Esophagus squamous epithelium (tissue), 5 donors: ENCODE measurements around the gene YAF2. TPM values are rescaled to one million over a fixed set of nuclear protein-coding genes. Genes with fewer than 3 reads are reported as not detected.

Experiments used
- DNase-seq: peaks from one replicate; lab custom pipeline; 2025; lab: John Stamatoyannopoulos, UW
- H3K27ac ChIP-seq, 4 donors: fragments of 200-600 bp; sonication (generic); one replicate each; pipeline ENCODE4 v1.5.1; 2016 to 2019; ENCODE audit warnings: mild to moderate bottlenecking in 1 of 4
- H3K27me3 ChIP-seq, 4 donors: fragments of 200-600 bp; sonication (generic); 1 replicate in 3 of 4; 2 replicates in 1 of 4; pipeline versions ENCODE4 v1.5.1 to v1.6.0; 2017 to 2021; ENCODE audit warnings: antibody characterized with exemption in 1 of 4
- H3K36me3 ChIP-seq, 3 donors: fragments of 200-600 bp; sonication (generic); one replicate each; pipeline ENCODE4 v1.5.1; 2016 to 2019
- H3K4me1 ChIP-seq, 3 donors: fragments of 200-600 bp; sonication (generic); one replicate each; pipeline ENCODE4 v1.5.1; 2017 to 2019
- H3K4me3 ChIP-seq, 4 donors: fragments of 200-600 bp; sonication (generic); 1 replicate in 3 of 4; 2 replicates in 1 of 4; pipeline ENCODE4 v1.5.1; 2016 to 2019; ENCODE audit warnings: mild to moderate bottlenecking in 2 of 4, moderate library complexity in 1 of 4
- H3K9me3 ChIP-seq, 3 donors: fragments of 200-600 bp; sonication (generic); one replicate each; pipeline ENCODE4 v1.5.1; 2016 to 2019
- CTCF ChIP-seq, 6 experiments: fragments of 450-650 bp in 4 of 6; fragments of 200-600 bp in 2 of 6; sonication (generic) in 2 of 6; IDR thresholded peaks; one replicate each; pipeline ENCODE4 v1.5.1; 2016 to 2019; ENCODE audit warnings: antibody characterized with exemption in 6 of 6, mild to moderate bottlenecking in 4 of 6, moderate library complexity in 4 of 6
- POLR2A ChIP-seq, 4 donors: fragments of 450-650 bp; IDR thresholded peaks; one replicate each; pipeline ENCODE4 v1.6.1; 2017; ENCODE audit warnings: antibody characterized with exemption in 4 of 4, mild to moderate bottlenecking in 4 of 4, moderate library complexity in 3 of 4
- WGBS, 2 donors: methylation state at CpG; one replicate each; pipeline ENCODE4 v1.1.5; 2018; 5-methylcytosine and 5-hydroxymethylcytosine counted together
- intact Hi-C: fragments of 100-400 bp; cut with DNase I; formaldehyde crosslinking; loops from one replicate; pipeline ENCODE4 v1.15.0; 2022
- total RNA-seq, 4 donors: library from RNA; depleted of rRNA; stranded (reverse); fragments of >200 nt; gene quantifications; one replicate each; pipeline ENCODE4 v1.1.0, GENCODE V29; 2016
- donor health status: DM: yes; HTN: yes; CAD: no.

Gene YAF2
- total RNA-seq, 4 donors from 2014 or later = 4.9 to 25.2 (median 12.4) TPM

GRCh38 chr12:42187799-42188198 lies 50.2 kb downstream of the YAF2 start:
- TF ChIP-seq CTCF (IDR thresholded peaks at IDR 0.05) (no peak), POLR2A (IDR thresholded peaks at IDR 0.05) (no peak)
- Histone ChIP-seq H3K9me3 (no peaks in the 10 kb centered on the region), H3K27me3 (no peaks in the 10 kb centered on the region), H3K4me3 (no peak overlapping the region), H3K27ac (no peak overlapping the region), H3K36me3 (peaks cover 0 to 19% (median 0%) of the 10 kb centered on the region in 3 donors), H3K4me1 (no peaks in the 10 kb centered on the region)
- WGBS, 2 donors = 76 to 81% methylated on average over 2 of the region's 2 CpGs
- intact Hi-C loops = no loop called here
- DNase-seq = no peak

GRCh38 chr12:42186793-42187192 lies 51.3 kb downstream of the YAF2 start:
- intact Hi-C loops = no loop called here
- Histone ChIP-seq H3K9me3 (no peaks in the 10 kb centered on the region), H3K27me3 (no peaks in the 10 kb centered on the region), H3K36me3 (peaks cover 0 to 11% (median 0%) of the 10 kb centered on the region in 3 donors), H3K4me3 (no peak overlapping the region), H3K27ac (no peak overlapping the region), H3K4me1 (no peaks in the 10 kb centered on the region)
- DNase-seq = no peak
- TF ChIP-seq CTCF (IDR thresholded peaks at IDR 0.05) (no peak), POLR2A (IDR thresholded peaks at IDR 0.05) (no peak)
- 75 to 77% methylated on average over 2 of the region's 2 CpGs for WGBS, 2 donors

GRCh38 chr12:42182394-42182793 lies 55.7 kb downstream of the YAF2 start:
- no peaks in the 10 kb centered on the region for H3K27me3 ChIP-seq
- intact Hi-C loops = no loop called here

GRCh38 chr12:42180990-42181596 lies 57.0 kb downstream of the YAF2 start:
- DNase-seq = no peak
- Histone ChIP-seq H3K27ac (no peak overlapping the region), H3K36me3 (peaks cover 0 to 29% (median 0%) of the 10 kb centered on the region in 3 donors), H3K9me3 (no peaks in the 10 kb centered on the region), H3K27me3 (no peaks in the 10 kb centered on the region), H3K4me3 (no peak overlapping the region), H3K4me1 (no peaks in the 10 kb centered on the region)
- TF ChIP-seq POLR2A (IDR thresholded peaks at IDR 0.05) = no peak
- TF ChIP-seq CTCF (IDR thresholded peaks at IDR 0.05) = no peak
- intact Hi-C loops = no loop called here
- WGBS, 2 donors = 78 to 85% methylated on average over 2 of the region's 2 CpGs

More at GRCh38 chr12:42182394-42182793, 55.7 kb downstream of the YAF2 start:
- WGBS, 2 donors = 63 to 76% methylated on average over 2 of the region's 2 CpGs
- Histone ChIP-seq H3K36me3 (peaks cover 0 to 18% (median 0%) of the 10 kb centered on the region in 3 donors), H3K4me3 (no peak overlapping the region), H3K4me1 (no peaks in the 10 kb centered on the region), H3K9me3 (no peaks in the 10 kb centered on the region), H3K27ac (no peak overlapping the region)
- TF ChIP-seq CTCF (IDR thresholded peaks at IDR 0.05) (no peak), POLR2A (IDR thresholded peaks at IDR 0.05) (no peak)
- DNase-seq = no peak

- DNase-seq = no peak
- no peaks in the 10 kb centered on the region for H3K4me1 ChIP-seq
Observed at GRCh38 chr12:42178101-42178500, 59.9 kb downstream of the YAF2 start.

More at GRCh38 chr12:42178101-42178500, 59.9 kb downstream of the YAF2 start:
- TF ChIP-seq POLR2A (IDR thresholded peaks at IDR 0.05) = no peak
- no peak for TF ChIP-seq CTCF (IDR thresholded peaks at IDR 0.05)
- peaks cover 0 to 30% (median 0%) of the 10 kb centered on the region in 3 donors for H3K36me3 ChIP-seq
- intact Hi-C loops = no loop called here
- H3K27me3 ChIP-seq = no peaks in the 10 kb centered on the region
- no peak overlapping the region for H3K27ac ChIP-seq
- no peaks in the 10 kb centered on the region for H3K9me3 ChIP-seq
- H3K4me3 ChIP-seq = no peak overlapping the region
- WGBS, 2 donors = 80 to 90% methylated on average over 2 of the region's 2 CpGs
